RWPE2 (cell line): ENCODE data around the gene KIR3DL2.
"Not testable (repeated sequence)": the region's sequence is repeated elsewhere in the genome, so short reads cannot be mapped to it uniquely, and the experiment has no call there.

Source experiments
- ATAC-seq: fragments of 200-7000 bp; cut with Tn5 transposase; 3 replicates; pipeline ENCODE4 v1.9.1; 2021; ENCODE audit warnings: low read depth
- DNase-seq: peaks from one replicate; pipeline ENCODE4 v3.0.0-alpha.2; 2020; ENCODE audit warnings: low spot score
- H3K27ac ChIP-seq: fragments of 450-650 bp; 2 replicates; pipeline ENCODE4 v1.5.1; 2017; ENCODE audit warnings: mild to moderate bottlenecking; ENCODE audit not compliant: poor library complexity, severe bottlenecking
- H3K27me3 ChIP-seq: fragments of 250-450 bp; sonication (Bioruptor Pico); 2 replicates; pipeline ENCODE4 v1.5.1; 2021; ENCODE audit warnings: mild to moderate bottlenecking, moderate library complexity; ENCODE audit not compliant: insufficient read depth, poor library complexity, severe bottlenecking
- H3K36me3 ChIP-seq: fragments of 250-450 bp; sonication (Bioruptor Pico); 2 replicates; pipeline ENCODE4 v1.5.1; 2020; ENCODE audit warnings: low read depth, mild to moderate bottlenecking, moderate library complexity
- H3K4me1 ChIP-seq: fragments of 250-450 bp; sonication (Bioruptor Pico); 2 replicates; pipeline ENCODE4 v1.5.1; 2021; ENCODE audit warnings: mild to moderate bottlenecking, moderate library complexity; ENCODE audit not compliant: insufficient read depth, poor library complexity, severe bottlenecking
- H3K4me3 ChIP-seq: fragments of 250-450 bp; sonication (Bioruptor Pico); 2 replicates; pipeline ENCODE4 v1.5.1; 2021; ENCODE audit warnings: mild to moderate bottlenecking, moderate library complexity; ENCODE audit not compliant: severe bottlenecking
- H3K9me3 ChIP-seq: fragments of 250-450 bp; sonication (Bioruptor Pico); 2 replicates; pipeline ENCODE4 v1.5.1; 2021; ENCODE audit warnings: mild to moderate bottlenecking, moderate library complexity; ENCODE audit not compliant: severe bottlenecking
- CTCF ChIP-seq: fragments of 450-650 bp; IDR thresholded peaks from one replicate; pipeline ENCODE4 v1.5.1; 2017; ENCODE audit warnings: mild to moderate bottlenecking, moderate library complexity; ENCODE audit not compliant: poor library complexity, severe bottlenecking

Gene KIR3DL2

GRCh38 chr19:54806516-54806838 is 43.8 kb upstream of the KIR3DL2 start:
- ATAC-seq (no peak), DNase-seq (no peak)
- H3K9me3 ChIP-seq: no peaks in the 10 kb centered on the region
- H3K4me1 ChIP-seq: no peaks in the 10 kb centered on the region
- TF ChIP-seq CTCF: no peak
- no peaks in the 10 kb centered on the region for H3K36me3 ChIP-seq
- no peak overlapping the region for H3K4me3 ChIP-seq
- no peak overlapping the region for H3K27ac ChIP-seq
- H3K27me3 ChIP-seq: no peaks in the 10 kb centered on the region

DNA sequence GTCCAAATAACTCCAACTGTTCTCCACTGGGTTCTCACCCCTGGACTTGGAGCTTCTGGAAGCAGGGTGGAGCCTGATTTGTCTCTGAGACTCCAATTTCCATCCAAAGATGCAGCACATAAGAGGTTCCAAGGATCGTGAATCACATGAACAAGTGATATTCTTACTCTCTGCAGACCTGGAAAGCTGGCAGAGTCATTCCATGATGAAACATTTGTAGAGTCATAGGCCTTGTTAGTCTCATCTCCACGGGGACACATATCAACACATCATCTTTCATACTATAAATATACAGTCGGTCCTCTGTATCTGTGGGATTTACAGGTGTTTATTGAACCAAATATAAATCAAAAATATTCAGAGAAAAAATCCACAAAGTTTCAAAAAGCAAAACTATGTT is 35.7 kb upstream of the KIR3DL2 start:
- H3K36me3 ChIP-seq, DNase-seq, H3K9me3 ChIP-seq, H3K4me1 ChIP-seq, H3K4me3 ChIP-seq, H3K27ac ChIP-seq, ATAC-seq, H3K27me3 ChIP-seq: not testable (repeated sequence)

- H3K27ac ChIP-seq, H3K36me3 ChIP-seq, H3K27me3 ChIP-seq, H3K4me3 ChIP-seq, DNase-seq, H3K9me3 ChIP-seq, H3K4me1 ChIP-seq, ATAC-seq: not testable (repeated sequence)
These were observed 34.0 kb upstream of the KIR3DL2 start, which contains the start of gene KIR3DL1 for GRCh38 chr19:54816251-54816650. Gene KIR3DL1 (plus strand): TSS chr19:54816468.

- Histone ChIP-seq H3K4me1 (no peaks in the 10 kb centered on the region), H3K27me3 (no peaks in the 10 kb centered on the region), H3K9me3 (no peaks in the 10 kb centered on the region), H3K4me3 (no peak overlapping the region), H3K27ac (no peak overlapping the region), H3K36me3 (no peaks in the 10 kb centered on the region)
- no peak for TF ChIP-seq CTCF
- no peak for ATAC-seq
- no peak for DNase-seq
These were observed 32.3 kb upstream of the KIR3DL2 start for GRCh38 chr19:54817670-54818536.

DNA sequence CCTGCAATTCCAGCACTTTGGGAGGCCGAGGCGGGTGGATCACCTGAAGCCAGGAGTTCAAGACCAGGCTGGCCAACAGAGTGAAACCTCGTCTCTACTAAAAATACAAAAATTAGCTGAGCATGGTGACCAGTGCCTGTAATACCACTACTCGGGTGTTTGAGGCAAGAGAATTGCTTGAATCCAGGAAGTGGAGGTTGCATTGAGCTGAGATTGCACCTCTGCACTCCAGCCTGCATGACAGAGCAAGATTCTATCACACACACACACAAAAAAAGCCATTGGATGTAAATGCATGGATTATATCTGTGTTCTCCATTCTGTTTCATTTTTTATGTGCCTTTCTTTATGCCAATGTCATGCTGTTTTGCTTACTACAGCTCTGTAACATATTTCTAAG is 25.8 kb upstream of the KIR3DL2 start:
- not testable (repeated sequence) for H3K27me3 ChIP-seq, H3K36me3 ChIP-seq, H3K27ac ChIP-seq, H3K4me1 ChIP-seq, ATAC-seq, H3K4me3 ChIP-seq, DNase-seq, H3K9me3 ChIP-seq

DNA sequence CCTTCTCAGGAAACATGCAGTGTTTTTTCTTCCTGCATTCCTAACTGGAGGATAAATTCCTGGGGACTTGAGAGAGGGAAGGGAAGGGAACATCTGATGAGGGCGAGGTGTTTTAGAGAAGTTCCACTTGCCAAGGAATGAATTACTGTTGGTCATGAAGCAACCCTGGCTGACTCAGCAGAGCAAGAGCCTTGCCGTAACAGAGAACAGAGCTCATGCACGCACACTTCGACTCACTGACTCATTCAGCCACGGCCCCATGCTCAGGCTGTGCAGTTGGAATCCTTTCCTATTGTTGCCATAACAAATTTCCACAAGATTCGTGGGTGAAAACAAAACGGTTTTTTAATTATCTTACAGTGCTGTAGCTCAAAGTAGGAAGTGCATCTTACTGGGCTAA is 24.9 kb upstream of the KIR3DL2 start:
- H3K4me3 ChIP-seq, H3K27ac ChIP-seq, H3K9me3 ChIP-seq, H3K4me1 ChIP-seq, H3K36me3 ChIP-seq, DNase-seq, H3K27me3 ChIP-seq: not testable (repeated sequence)
- ATAC-seq: 0 out of 3 replicates have a peak, but pooled peaks have one; percentile 41

DNA sequence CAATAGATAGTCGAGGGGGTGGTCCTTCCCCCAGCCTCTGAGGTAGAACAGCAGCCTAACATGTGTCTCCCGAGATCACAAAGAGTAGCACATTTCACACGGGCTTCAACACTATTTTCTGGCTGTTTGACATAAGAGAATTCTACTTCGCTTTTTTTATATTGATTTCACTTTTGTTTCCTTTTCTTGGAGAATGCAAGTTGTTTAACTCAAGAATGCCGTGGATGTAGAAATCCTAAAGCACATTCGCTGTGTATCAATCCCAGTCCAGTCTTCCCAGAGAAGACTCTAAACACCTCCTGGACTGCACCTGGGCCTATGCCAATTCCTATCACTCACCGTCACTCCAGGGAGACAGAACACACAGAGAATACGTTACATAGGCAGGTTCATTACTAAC is 22.2 kb upstream of the KIR3DL2 start:
- not testable (repeated sequence) for DNase-seq, ATAC-seq, H3K4me3 ChIP-seq, H3K9me3 ChIP-seq, H3K4me1 ChIP-seq, H3K27ac ChIP-seq, H3K27me3 ChIP-seq, H3K36me3 ChIP-seq

- not testable (repeated sequence) for H3K36me3 ChIP-seq, H3K9me3 ChIP-seq, H3K27me3 ChIP-seq, H3K27ac ChIP-seq, H3K4me3 ChIP-seq, H3K4me1 ChIP-seq, ATAC-seq, DNase-seq
These were observed 17.7 kb upstream of the KIR3DL2 start, which contains the start of gene KIR2DS4 for GRCh38 chr19:54832496-54832895. Gene KIR2DS4 (plus strand): TSS chr19:54832676.

DNA sequence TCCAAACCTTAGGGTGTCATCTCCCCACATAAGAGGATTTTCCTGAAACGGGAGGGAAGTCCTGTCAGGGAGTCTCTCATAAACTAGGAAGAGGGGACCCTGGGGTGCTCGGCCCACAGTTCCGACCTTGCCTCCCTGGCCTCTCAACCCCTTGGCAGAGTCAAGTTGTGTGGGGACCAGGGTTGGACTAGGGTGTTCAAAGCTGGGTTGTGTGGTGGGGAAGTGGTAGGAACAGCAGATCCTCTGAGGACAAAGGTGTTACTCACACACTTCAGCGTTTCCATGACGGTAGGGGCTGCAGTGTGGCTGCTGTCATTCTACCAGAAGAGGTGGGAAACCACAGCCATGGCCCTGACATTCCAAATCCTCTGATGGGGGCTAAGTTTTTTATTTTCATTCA is 15.1 kb upstream of the KIR3DL2 start:
- H3K4me3 ChIP-seq, H3K27ac ChIP-seq, H3K4me1 ChIP-seq, ATAC-seq, H3K27me3 ChIP-seq, H3K9me3 ChIP-seq, H3K36me3 ChIP-seq, DNase-seq: not testable (repeated sequence)

DNA sequence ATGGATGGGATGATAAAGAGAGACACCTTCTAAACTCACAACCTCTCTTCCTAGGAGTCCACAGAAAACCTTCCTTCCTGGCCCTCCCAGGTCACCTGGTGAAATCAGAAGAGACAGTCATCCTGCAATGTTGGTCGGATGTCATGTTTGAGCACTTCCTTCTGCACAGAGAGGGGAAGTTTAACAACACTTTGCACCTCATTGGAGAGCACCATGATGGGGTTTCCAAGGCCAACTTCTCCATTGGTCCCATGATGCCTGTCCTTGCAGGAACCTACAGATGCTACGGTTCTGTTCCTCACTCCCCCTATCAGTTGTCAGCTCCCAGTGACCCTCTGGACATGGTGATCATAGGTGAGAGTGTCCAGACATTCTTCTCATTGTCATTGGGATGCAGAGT is 12.7 kb upstream of the KIR3DL2 start:
- DNase-seq, H3K36me3 ChIP-seq, H3K27ac ChIP-seq, H3K27me3 ChIP-seq, ATAC-seq, H3K9me3 ChIP-seq, H3K4me3 ChIP-seq, H3K4me1 ChIP-seq: not testable (repeated sequence)
